Measurements from ENCODE around the gene SIAH1. TPM values are rescaled to one million over a fixed set of nuclear protein-coding genes. Genes with fewer than 3 reads are reported as not detected.

Gene SIAH1
- polyA plus RNA-seq, 1 donor from 2014 or later = 96.6 TPM

DNA sequence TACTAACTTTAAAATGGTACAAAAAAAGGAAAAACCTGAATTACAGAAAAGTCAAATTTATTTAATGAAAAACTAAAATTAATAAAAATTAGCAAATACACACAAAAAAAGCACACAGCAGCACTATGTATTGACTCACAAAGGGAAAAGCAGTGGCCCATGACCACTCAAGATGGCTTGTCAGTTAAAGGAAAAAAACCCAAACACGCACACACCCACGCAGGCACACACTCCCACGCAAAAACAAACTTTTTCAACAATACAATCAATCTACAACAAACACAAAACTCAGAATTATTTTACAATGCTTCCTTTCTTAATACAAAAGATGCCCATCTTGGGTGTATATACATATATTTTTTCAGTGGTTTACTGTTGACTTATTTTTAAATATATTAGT lies 24.2 kb downstream of the SIAH1 start:
- Histone ChIP-seq H3K79me2 (replicated peaks; ENCODE audit: insufficient read depth, low read length) (peaks cover 85% of the 10 kb centered on the region), H3K36me3 (ENCODE audit: insufficient read depth, low read length) (peaks cover 5% of the 10 kb centered on the region), H3F3A (ENCODE audit: insufficient read depth, low read length, poor library complexity, severe bottlenecking) (no peaks in the 10 kb centered on the region), H2AFZ (ENCODE audit: low read depth, low read length) (no peak overlapping the region), H3K27me3 (ENCODE audit: insufficient read depth, low read depth, low read length) (no peaks in the 10 kb centered on the region), H3K4me2 (ENCODE audit: low read length) (no peak overlapping the region), H3K4me3 (ENCODE audit: low read length) (no peak overlapping the region), H3K27ac (ENCODE audit: low read length) (no peak overlapping the region), H3K9me3 (ENCODE audit: low read length) (no peaks in the 10 kb centered on the region), H4K20me1 (ENCODE audit: insufficient read depth) (peaks cover 27% of the 10 kb centered on the region), H3K9me2 (ENCODE audit: insufficient read depth, low read length) (no peaks in the 10 kb centered on the region), H3K9ac (ENCODE audit: low read length) (no peak overlapping the region)
- TF ChIP-seq RAD21 (conservative IDR thresholded peaks at IDR 0.05) = no peak
- no peak for TF ChIP-seq POLR2AphosphoS5 (IDR thresholded peaks at IDR 0.05)
- TF ChIP-seq EP300 (conservative IDR thresholded peaks at IDR 0.05; ENCODE audit: poor library complexity, severe bottlenecking) = no peak
- no peak for TF ChIP-seq SMC3 (conservative IDR thresholded peaks at IDR 0.05; ENCODE audit: poor library complexity)
- TF ChIP-seq MXI1 (conservative IDR thresholded peaks at IDR 0.05; ENCODE audit: poor library complexity, severe bottlenecking) = no peak

DNA sequence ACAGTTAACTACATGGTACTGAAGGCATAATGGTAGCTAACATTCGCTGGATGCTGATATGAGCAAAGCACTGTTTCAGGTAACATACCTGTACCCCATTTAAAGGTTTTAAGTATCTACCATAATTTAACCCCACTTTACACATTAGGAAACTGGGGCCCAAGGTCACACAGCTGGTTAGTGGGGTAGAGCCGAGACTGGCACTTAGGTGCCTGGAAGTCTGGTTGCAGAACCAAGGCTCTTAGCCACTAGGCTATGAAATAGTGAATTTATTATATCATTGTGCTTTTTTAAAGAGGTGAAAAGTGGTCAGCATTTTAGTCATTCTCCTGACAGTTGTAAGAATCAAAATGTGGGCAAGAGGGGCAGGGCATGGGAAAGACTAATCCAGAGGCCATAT lies 25.2 kb downstream of the SIAH1 start:
- H3K4me3 ChIP-seq (ENCODE audit: low read length) = no peak overlapping the region
- no peaks in the 10 kb centered on the region for H3F3A ChIP-seq (ENCODE audit: insufficient read depth, low read length, poor library complexity, severe bottlenecking)
- H3K9ac ChIP-seq (ENCODE audit: low read length) = no peak overlapping the region
- H3K27ac ChIP-seq (ENCODE audit: low read length) = no peak overlapping the region
- peaks cover 75% of the 10 kb centered on the region for H3K79me2 ChIP-seq (replicated peaks; ENCODE audit: insufficient read depth, low read length)
- H3K9me2 ChIP-seq (ENCODE audit: insufficient read depth, low read length) = no peaks in the 10 kb centered on the region
- H3K4me2 ChIP-seq (ENCODE audit: low read length) = no peak overlapping the region
- TF ChIP-seq MXI1 (conservative IDR thresholded peaks at IDR 0.05; ENCODE audit: poor library complexity, severe bottlenecking) = no peak
- no peak for TF ChIP-seq REST (IDR thresholded peaks at IDR 0.05; ENCODE audit: borderline replicate concordance)
- TF ChIP-seq TAF1 (IDR thresholded peaks at IDR 0.05; ENCODE audit: low read depth) = no peak
- TF ChIP-seq, protein P1, sequence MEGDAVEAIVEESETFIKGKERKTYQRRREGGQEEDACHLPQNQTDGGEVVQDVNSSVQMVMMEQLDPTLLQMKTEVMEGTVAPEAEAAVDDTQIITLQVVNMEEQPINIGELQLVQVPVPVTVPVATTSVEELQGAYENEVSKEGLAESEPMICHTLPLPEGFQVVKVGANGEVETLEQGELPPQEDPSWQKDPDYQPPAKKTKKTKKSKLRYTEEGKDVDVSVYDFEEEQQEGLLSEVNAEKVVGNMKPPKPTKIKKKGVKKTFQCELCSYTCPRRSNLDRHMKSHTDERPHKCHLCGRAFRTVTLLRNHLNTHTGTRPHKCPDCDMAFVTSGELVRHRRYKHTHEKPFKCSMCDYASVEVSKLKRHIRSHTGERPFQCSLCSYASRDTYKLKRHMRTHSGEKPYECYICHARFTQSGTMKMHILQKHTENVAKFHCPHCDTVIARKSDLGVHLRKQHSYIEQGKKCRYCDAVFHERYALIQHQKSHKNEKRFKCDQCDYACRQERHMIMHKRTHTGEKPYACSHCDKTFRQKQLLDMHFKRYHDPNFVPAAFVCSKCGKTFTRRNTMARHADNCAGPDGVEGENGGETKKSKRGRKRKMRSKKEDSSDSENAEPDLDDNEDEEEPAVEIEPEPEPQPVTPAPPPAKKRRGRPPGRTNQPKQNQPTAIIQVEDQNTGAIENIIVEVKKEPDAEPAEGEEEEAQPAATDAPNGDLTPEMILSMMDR (IDR thresholded peaks at IDR 0.05; ENCODE audit: poor library complexity, severe bottlenecking) = no peak
- peaks cover 10% of the 10 kb centered on the region for H3K36me3 ChIP-seq (ENCODE audit: insufficient read depth, low read length)
- H3K9me3 ChIP-seq (ENCODE audit: low read length) = no peaks in the 10 kb centered on the region
- H3K27me3 ChIP-seq (ENCODE audit: insufficient read depth, low read depth, low read length) = no peaks in the 10 kb centered on the region
- no peak overlapping the region for H2AFZ ChIP-seq (ENCODE audit: low read depth, low read length)
- H4K20me1 ChIP-seq (ENCODE audit: insufficient read depth) = peaks cover 18% of the 10 kb centered on the region

GRCh38 chr16:48358419-48358818 lies 26.8 kb downstream of the SIAH1 start:
- Histone ChIP-seq H3K79me2 (replicated peaks; ENCODE audit: insufficient read depth, low read length) (peaks cover 62% of the 10 kb centered on the region), H2AFZ (ENCODE audit: low read depth, low read length) (no peak overlapping the region), H4K20me1 (ENCODE audit: insufficient read depth) (peaks cover 11% of the 10 kb centered on the region), H3K36me3 (ENCODE audit: insufficient read depth, low read length) (peaks cover 12% of the 10 kb centered on the region), H3K27ac (ENCODE audit: low read length) (no peak overlapping the region), H3K9me3 (ENCODE audit: low read length) (no peaks in the 10 kb centered on the region), H3K4me2 (ENCODE audit: low read length) (no peak overlapping the region), H3K9me2 (ENCODE audit: insufficient read depth, low read length) (no peaks in the 10 kb centered on the region), H3K4me3 (ENCODE audit: low read length) (no peak overlapping the region), H3F3A (ENCODE audit: insufficient read depth, low read length, poor library complexity, severe bottlenecking) (no peaks in the 10 kb centered on the region), H3K9ac (ENCODE audit: low read length) (no peak overlapping the region), H3K27me3 (ENCODE audit: insufficient read depth, low read depth, low read length) (no peaks in the 10 kb centered on the region)
- TF ChIP-seq, protein P1 (IDR thresholded peaks at IDR 0.05; ENCODE audit: poor library complexity, severe bottlenecking) = no peak
- TF ChIP-seq TAF1 (IDR thresholded peaks at IDR 0.05; ENCODE audit: low read depth) = no peak
- peak; percentile 0 for TF ChIP-seq POLR2AphosphoS5 (IDR thresholded peaks at IDR 0.05)
- TF ChIP-seq RAD21 (conservative IDR thresholded peaks at IDR 0.05) = no peak
- no peak for TF ChIP-seq EZH2 (IDR thresholded peaks at IDR 0.05; ENCODE audit: borderline replicate concordance, insufficient read depth, low read length, poor library complexity, severe bottlenecking)
- no peak for TF ChIP-seq SMC3 (conservative IDR thresholded peaks at IDR 0.05; ENCODE audit: poor library complexity)
- TF ChIP-seq REST (IDR thresholded peaks at IDR 0.05; ENCODE audit: borderline replicate concordance) = no peak
- no peak for TF ChIP-seq MXI1 (conservative IDR thresholded peaks at IDR 0.05; ENCODE audit: poor library complexity, severe bottlenecking)

Measured in neural cell (in vitro differentiated cells).